Cardiac septum (tissue), 1 donor: Measurements from ENCODE around the gene GDF7. TPM values are rescaled to one million over a fixed set of nuclear protein-coding genes. Genes with fewer than 3 reads are reported as not detected.

Experiments
- DNase-seq: peaks from one replicate; pipeline ENCODE4 v3.0.0-alpha.2; 2020; ENCODE audit warnings: low spot score
- intact Hi-C: fragments of 100-400 bp; cut with DNase I; formaldehyde crosslinking; loops from one replicate; pipeline ENCODE4 v1.14.0; 2022
- total RNA-seq: library from RNA; stranded (reverse); fragmentation: NEBNext Ultra II Directional; extraction: Animal tissue kit (Norgen Biotek cat#: 25700); gene quantifications from one replicate; pipeline ENCODE4 v1.2.1, GENCODE V29; 2021
- donor health status: DM: no; HTN: no; CAD: no.

Gene GDF7
- total RNA-seq, 1 donor from 2014 or later: 0.94 TPM

GRCh38 chr2:20717641-20718040 is 50.7 kb downstream of the GDF7 start:
- no peak for DNase-seq
- intact Hi-C loops: no loop called here

GRCh38 chr2:20722592-20723240 is 55.8 kb downstream of the GDF7 start:
- DNase-seq: no peak
- intact Hi-C loops: no loop called here

GRCh38 chr2:20723543-20723942 is 56.6 kb downstream of the GDF7 start:
- DNase-seq: no peak
- intact Hi-C loops: no loop called here

- no peak for DNase-seq
- intact Hi-C loops: no loop called here
These were observed 57.6 kb downstream of the GDF7 start for GRCh38 chr2:20724500-20725053.

GRCh38 chr2:20725782-20726181 is 58.8 kb downstream of the GDF7 start:
- intact Hi-C loops: no loop called here
- no peak for DNase-seq

- DNase-seq: no peak
- intact Hi-C loops: no loop called here
These were observed 60.0 kb downstream of the GDF7 start for GRCh38 chr2:20726913-20727312.

GRCh38 chr2:20728114-20728758 is 61.3 kb downstream of the GDF7 start:
- no peak for DNase-seq
- intact Hi-C loops: no loop called here

Other genes with a start within 250 kb of the GDF7 start
- 98.4 TPM for gene RHOB, start 220.1 kb upstream of the GDF7 start, total RNA-seq
- gene HS1BP3, start 16.0 kb upstream of the GDF7 start, total RNA-seq: 15.6 TPM
- gene LDAH, start 156.0 kb downstream of the GDF7 start, total RNA-seq: 6.8 TPM